Measurements from ENCODE around the gene UGT1A1.

GRCh38 chr2:233799716-233800115 is 39.6 kb downstream of the UGT1A1 start:
- TF ChIP-seq POLR2A (IDR thresholded peaks at IDR 0.05) (no peak), CTCF (IDR thresholded peaks at IDR 0.05) (no peak)

Data from prostate gland (tissue), 2 donors.